NCI-H82 treated with DMSO at 0.1 percent for 48 hours (cell line): Measurements from ENCODE around the gene SAP30BP.

Source experiments
- DNase-seq: peaks from one replicate; lab custom pipeline; 2025; ENCODE audit not compliant: unreplicated experiment; lab: John Stamatoyannopoulos, UW

The SAP30BP gene

DNA sequence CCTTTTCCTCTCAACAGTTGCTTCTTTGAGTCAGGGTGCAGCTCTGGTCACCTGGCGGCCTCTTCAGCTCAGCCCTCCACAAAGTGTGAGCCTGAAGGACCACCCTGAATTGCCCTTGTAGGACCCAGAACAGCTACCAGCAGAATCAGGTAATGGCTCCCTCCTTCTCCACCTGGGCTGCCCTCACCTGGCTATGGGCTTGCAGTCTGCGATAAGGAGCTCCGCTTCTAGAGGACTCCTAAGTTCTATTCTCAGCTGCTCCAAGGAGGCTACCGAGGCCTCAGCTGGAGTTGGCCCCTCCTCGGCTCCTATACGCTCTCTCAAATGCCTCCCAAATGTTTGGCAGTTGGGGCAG is 20.5 kb upstream of the SAP30BP start:
- no peak for DNase-seq

DNA sequence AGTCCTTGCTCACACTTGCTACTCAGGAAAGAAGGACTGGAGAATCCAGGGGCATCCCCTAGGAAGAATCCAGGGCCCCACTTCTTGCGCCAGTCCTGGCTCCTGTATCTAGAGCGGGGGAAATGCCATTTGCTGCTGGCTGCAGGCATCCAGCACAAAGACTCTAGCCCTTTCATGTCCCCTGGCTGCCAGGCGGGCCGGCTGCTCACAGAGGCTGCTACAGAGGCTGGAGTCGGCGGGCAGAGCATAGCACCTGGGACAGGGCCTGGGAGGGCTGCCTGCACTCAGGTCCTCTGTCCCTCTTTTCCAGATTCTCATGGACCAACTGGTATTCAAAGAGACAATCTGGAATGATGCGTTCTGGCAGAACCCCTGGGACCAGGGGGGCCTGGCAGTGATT is 20.1 kb upstream of the SAP30BP start:
- DNase-seq, result no peak

DNA sequence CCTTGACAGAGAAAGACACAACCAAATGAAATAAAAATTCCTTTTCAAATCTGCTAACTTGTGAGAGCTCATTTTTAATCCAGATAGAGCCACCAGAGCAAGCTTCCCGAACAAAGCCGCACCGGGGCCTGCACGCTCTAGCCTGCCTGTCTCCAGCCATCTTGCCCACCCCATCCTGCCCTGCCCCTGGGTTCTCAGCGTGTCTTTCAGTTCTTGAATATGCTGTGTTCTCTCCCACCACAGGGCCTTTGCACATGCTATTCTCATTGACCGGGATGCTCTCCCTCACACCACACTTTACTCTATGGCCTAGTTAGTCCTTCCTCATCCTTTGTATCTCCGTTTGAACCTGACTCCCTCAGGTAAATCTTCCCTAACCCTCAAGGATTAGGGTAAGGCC is 19.2 kb upstream of the SAP30BP start:
- DNase-seq, result no peak

DNA sequence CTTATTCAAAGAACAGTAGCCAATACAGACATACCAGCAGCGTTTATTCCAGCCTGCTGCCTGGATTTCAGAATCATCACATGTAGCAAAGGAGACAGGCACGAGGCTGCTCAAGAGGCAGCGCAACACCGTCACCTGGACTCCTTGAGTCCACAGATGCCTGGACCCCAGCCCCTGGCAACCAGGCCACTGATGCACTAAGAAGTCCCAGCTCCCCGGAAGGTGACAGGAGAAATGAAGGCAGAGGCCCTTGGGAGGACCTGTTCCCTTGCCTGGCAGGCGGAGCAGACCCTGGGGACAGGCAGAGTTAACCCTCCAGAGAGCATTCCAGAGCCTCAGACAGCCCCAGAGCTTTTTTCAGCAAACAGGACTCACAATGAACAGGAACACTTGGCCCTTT is 17.5 kb upstream of the SAP30BP start:
- DNase-seq, result no peak

DNA sequence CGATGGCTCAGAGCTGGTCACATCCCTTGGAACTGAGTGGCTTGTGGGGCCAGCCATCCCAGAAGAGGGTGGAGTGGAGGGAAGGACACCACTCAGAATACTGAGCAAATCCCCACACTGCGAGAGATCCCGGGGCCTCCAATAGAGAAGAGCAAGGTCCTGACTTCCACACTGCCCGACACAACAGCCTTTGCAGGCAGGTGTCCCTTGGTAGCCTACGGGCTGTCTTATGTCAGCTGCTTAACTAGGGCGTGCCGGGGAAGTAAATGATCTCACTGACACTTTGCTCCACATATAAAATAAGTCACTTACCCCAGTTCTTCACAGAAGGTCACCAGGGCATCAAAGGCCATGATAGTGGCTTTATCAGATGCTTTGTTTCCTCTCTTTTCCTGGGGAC is 16.3 kb upstream of the SAP30BP start:
- no peak for DNase-seq

DNA sequence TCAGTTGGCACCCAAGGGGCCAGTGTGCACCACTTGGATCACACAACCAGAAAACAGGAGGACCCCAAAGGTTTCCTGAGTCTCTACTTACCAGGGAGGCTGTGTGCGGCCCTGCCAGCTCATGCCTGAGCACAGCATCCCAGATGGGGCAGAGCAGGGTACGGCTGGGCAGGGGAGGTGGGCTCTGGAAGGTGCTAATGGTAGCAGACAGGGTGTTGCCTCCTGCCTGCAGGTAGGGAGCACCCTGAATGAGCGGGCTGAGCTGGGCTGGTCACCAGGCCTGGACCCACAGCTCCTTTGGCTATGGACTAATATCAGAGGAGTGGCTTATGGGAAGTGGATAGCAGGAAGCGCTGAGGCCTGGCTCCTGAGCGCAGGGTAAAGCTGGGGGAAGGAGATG is 14.8 kb upstream of the SAP30BP start:
- DNase-seq, result no peak

DNA sequence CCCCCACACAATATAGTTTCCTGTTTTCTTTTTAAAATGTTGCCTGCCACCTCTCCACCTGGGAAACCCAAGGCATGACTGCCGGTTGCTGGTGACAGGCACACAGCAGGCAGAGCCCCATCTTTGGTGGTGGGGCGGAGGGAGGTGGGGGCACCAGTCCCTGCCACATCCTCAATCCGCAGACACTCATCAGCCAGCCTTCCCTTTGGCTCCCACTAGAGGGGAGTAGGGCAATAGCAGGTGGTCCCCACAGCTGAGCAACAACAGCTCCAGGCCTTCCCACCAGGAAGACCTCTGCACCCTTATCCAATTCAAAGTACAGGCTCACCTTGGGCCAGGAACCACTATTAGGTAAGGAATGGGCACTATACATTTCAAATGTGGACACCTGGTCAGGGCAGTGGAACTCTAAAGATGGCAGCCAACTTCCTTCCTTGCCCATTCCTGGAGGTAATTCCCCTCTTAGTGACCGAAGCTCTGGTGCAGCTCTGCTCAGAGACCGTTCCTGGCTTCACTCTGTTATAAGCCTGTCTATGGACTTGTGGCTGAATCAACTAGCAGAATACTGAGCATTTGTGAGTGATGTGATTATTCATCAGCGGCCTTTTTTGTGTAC is 14.1 kb upstream of the SAP30BP start:
- DNase-seq, result no peak

DNA sequence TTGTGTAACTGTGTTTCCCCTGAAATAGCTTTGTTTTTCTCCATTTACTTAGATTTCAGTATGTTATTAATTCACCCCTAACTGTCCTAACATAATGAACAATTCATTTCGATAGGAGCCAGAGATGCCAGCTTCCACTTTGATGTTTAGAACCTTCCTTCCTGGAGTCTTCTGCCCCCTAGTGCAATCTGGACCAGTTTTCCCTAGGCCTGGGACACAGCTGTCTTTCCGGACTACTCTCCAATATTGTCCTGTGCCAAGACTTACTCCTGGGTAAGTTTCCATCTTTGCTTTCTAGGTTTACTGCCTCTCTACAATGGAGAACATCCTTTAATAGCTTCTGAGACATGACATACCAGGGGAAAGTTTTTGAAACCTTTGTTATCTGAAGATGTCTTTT is 13.0 kb upstream of the SAP30BP start:
- DNase-seq, result no peak

DNA sequence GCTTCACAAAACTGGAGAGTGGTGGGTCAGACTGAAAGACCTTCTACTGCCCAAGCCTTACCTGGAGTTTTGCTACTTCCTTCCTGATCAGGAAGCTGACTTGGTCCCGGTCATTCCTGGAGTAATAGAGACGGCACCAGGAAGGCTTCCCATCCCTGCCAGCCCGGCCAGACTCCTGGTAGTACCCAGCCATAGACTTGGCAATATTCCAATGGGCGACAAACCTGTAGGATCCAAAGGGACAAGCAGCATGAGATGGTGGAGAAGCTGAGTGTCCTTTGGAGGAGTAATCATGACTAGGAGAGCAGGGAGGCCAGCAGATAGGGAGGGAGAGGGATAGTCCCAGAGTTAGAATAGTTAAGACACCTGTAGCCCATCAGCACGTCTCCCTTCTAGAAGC is 8.9 kb upstream of the SAP30BP start:
- DNase-seq, result no peak

DNA sequence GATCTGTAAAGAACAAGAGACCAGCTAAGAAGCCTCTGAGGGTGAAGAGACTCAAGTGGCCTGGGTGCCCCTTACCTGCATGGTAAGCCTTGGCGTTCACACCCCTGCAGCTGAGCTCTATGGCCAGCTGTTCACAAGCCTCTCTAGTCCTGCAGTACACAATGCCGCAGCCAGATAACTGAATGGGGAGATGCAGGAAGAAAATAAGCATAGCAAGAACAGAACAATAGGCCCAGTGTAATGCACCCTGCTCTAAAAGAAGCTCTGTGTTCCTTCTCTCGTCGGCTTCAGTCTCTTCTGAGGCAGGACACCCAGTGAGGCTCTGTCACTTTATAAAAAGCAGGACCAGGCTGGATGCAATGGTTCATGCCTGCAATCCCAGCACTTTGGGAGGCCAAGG is 5.6 kb upstream of the SAP30BP start:
- no peak for DNase-seq

DNA sequence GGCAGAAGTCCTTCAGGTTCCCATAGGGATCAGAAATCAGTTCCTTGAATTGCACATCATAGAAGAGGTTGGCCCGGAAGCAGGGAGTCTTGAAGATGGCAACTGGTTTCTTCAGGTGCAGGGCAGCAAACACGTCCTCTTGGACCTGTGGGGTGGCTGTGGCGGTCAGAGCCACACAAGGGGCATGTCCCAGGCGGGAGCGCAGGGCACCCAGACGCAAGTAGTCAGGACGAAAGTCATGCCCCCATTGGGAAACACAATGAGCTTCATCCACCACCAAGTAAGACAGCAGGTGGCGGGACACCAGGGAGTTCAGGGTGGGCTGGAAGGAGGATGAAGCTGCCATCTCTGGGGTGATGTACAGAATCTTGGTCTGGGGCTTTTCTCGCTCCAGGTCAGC is 4.6 kb upstream of the SAP30BP start:
- no peak for DNase-seq

DNA sequence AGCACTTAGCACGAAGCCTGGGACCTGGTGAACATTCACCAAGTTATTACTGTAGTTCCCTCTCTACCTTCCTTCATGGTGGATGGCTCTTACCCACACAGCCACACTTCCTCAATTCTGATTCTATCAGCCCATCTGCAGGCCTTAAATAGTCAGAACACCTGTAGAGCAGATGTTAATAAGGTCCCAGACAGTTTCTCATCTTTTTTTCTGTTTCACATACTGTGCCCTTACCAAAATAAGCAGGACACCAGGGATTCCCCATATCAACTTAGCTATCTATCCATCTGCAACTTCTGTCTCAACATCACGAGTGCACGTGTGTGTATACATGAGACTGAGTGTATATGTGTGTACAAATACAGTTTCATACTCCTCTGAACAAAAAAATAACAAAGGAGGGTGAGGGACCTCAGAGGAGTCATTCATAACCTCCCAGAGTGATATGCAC is 3.0 kb upstream of the SAP30BP start:
- DNase-seq, result no peak

DNA sequence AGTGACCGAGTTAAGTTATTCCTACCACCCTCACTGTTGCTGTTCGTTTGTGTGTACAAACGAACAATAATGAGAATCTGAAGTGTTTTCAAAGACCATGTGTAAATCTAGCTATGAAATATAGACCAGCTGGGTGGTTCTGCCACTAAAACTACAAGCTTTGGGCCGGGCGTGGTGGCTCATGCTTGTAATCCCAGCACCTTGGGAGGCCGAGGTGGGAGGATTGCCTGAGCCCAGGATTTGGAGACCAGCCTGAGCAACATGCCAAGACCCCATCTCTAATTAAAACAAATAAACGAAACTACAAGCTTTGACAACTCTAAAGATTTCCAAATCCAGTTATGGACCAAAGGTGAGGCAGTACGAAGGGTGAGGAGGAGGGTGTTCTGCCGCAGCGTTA is 1.2 kb upstream of the SAP30BP start:
- DNase-seq, result no peak

DNA sequence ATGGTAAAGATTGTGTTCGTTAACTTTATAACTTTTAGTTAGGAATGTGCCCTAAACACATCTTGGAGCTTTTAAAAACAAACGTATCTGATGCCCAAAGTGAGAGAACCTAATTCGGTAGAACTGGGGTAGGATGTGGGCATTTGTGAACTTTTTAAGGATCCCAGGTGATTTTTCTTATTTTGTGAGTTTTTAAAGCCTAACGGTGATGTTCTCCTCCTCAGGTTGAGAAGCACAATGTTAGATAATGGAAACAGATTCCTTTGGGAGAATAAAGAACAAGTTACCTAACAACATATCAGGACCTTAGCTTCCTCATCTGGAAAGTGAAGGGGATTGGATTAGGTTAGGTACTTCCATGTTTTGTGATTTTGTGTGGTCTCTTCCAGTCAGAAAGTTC is 687 bp downstream of the SAP30BP start:
- no peak for DNase-seq

DNA sequence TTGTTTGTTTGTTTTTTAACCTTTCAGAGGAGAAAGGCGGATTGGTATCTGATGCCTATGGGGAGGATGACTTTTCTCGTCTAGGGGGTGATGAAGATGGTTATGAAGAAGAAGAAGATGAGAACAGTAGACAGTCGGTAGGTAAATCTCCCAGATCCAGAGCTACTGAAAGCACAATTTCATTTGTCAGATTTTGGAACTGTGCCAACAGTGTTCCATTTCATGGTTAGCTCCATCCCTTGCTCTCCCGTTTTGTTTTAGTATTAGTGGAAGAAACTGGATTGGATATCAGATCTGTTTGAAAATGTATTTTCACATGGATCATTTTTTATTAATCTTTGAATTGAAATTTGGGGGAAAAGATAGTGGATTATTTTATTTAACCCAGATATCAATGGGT is 1.4 kb downstream of the SAP30BP start:
- DNase-seq, result no peak

DNA sequence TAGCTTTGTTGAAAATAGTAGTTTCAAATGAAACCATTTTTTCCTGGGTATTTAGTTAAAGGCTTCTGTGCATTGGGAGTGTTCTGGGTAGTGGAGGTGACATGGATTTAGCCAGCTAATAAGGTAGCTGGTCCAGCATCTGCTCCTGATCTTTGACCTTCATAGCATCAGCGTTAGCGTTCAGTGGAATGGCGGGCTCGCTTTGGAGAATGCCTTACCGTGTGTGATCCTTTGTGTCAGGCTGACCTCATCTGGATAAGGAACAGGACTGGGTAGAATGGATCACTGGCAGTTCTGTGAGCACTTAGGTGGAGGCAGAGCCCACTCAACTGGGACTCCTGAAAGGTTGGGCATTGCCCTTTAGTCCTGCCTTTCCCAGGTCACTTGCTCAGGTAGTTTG is 3.7 kb downstream of the SAP30BP start:
- DNase-seq, result no peak

DNA sequence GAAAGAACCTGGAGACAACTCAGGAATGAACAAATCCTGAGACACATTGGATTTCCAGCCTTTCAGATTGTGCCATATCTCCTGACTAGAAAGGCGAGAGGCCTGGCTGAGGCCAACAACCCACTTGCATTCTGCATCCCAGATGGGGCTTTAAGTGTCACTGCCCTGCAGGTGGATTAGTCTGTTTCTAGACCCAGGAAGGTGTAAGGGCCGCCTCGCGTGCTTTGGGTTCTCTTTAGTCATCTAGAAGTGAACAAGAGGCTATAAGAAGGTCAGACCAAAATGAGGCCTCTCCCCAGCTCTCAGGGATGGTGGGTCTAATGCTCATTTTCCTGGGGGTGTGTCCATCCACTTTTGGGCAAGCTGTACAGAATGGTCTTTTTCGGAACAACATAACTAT is 4.9 kb downstream of the SAP30BP start:
- no peak for DNase-seq

DNA sequence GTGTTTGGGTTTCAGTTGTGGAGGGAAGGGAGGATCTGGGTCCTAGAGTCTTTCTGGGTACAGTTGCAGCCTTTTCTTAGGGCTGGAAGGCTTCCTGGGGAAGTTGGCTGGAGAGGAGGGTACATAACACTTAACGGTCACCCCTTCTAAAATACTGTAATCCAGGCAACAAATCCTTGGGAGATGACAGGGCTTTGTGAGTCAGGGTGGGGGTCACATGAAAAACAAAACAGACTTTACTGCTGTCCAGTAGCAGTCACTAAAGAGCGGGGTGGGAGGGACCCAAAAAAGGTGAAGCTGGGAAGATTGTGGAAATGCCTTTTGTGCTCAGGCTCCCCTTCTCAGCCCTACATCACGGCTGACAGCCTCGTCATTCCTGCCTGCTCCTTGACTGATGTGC is 6.3 kb downstream of the SAP30BP start:
- DNase-seq, result no peak

DNA sequence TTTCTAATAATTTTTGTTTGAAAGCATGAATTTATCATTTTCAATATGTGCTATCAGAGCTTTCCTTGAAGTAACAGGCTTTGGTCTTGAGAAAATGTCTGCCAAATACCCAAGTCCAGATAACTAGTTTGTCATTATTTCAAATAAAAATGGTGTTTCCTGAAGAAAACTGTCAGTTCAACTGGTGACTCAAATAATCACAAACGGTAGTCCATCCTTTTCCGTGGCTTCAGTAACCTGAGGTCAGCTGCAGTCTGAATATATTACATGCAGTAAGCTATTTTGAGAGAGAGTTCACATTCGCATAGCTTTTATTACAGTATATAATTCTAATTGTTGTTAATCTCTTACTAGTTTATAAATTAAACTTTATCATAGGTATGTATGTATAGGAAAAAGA is 9.3 kb downstream of the SAP30BP start:
- DNase-seq, result no peak

DNA sequence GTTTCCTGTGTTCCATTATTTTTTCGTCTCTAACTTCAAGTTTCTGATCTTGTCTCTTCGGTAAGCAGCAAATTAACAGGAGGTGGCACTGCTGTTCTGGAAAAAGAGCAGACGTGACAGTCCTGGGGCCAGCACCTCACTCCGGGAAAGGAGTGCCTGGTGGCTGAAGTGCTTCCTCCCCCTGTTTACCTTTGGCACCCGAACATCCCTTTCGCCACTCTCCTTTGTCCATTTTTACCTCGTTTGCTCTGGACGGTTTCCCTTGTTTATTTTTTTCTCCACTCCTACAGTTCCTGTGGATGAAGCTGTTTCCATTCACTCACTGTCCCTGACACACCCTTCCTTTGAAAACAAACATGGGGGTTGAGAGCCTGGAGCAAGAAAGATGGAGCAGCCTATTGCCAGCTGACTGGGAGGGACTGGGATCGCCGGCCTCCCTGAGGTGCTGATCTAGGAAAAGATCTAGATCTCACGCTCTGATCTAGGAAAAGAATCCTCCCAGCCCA is 12.6 kb downstream of the SAP30BP start:
- no peak for DNase-seq

DNA sequence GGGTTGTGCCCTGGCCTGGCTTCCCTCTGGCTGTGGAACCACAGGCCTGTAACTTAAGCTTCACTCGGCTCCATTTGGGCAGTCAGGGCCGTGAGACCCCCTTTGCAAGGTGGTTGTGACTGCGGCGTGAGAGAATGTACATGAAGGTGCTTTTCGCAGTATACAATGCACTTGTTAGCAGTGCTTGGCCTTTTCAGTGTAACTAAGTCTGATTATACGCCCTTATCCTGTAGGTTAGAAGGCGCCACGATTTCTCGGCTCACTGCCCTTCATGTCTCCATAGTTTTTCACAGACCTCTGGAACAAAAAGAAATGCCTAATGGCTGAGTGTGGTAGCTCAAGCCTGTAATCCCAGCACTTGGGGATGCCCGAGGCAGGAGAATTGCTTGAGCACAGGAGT is 13.3 kb downstream of the SAP30BP start:
- no peak for DNase-seq

DNA sequence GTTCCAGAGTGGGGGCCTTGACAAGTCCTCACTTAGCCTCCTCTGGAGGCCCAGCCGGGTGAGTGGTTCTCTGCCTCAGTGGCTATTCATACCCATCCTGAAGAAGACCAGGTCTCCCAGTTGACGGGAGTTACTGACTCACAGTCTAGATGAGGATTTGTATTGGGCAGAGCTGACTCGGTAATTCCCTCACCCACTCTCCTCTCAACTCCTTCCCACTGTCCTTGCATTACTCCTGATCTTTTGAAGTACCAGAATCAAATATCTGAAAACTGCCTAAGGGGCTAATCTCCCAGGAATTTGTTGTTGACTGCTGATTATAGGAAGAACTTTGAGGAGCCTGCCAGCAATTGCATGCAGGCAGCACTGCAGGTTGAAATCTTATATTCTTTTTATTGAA is 14.2 kb downstream of the SAP30BP start:
- DNase-seq, result no peak

DNA sequence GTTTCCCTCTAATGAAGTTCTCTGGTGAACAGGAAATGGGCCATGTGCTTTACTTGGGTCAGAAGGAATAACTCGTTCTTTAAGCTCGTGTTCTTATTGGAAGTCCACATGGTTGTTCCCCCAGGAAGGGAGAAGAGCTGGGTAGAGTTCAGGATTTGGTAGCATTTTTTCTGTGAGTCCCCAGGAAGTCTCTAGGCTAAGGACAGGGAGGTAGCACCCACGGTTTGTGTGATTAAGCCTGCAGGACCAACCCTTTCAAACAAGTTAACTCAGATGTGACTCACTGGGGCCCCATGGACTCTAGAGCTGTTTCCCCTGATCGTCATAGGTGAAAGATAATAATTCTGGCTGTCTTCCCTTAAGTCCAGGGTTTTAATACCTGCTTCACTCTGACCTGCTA is 16.4 kb downstream of the SAP30BP start:
- no peak for DNase-seq

DNA sequence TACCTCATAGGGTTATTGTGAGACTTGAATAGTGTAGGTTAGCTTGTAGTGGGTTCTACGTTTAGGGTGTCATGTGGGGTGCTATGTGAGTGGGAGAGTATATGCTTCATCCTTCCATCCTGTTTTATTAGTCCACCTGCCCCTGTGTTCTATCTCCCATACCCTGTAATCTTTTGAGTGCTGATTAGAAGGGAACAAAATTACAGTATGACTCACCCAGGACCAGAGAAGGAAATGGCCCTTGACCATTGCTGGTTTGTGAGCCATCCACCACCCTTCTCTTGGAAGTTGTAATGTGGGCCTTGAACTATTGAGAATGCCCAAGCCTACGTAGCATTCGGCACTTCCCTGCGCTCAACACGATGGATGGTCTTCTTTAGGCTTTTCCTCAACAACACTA is 17.1 kb downstream of the SAP30BP start:
- no peak for DNase-seq
